Left ventricle myocardium inferior (tissue), 1 donor: ENCODE results near the gene PAX2. TPM values are rescaled to one million over a fixed set of nuclear protein-coding genes. Genes with fewer than 3 reads are reported as not detected.

Experiments
- DNase-seq: peaks from one replicate; pipeline ENCODE4 v3.0.0-alpha.2; 2020
- H3K27ac ChIP-seq: fragments of 200-600 bp; replicated peaks from 2 replicates; pipeline ENCODE4 v1.8.0; 2021
- H3K27me3 ChIP-seq: fragments of 200-600 bp; 2 replicates; pipeline ENCODE4 v1.8.0; 2021; ENCODE audit warnings: low read depth
- H3K36me3 ChIP-seq: fragments of 200-600 bp; 2 replicates; pipeline ENCODE4 v1.8.0; 2021
- H3K4me1 ChIP-seq: fragments of 200-600 bp; 2 replicates; pipeline ENCODE4 v1.8.0; 2021
- H3K4me3 ChIP-seq: fragments of 200-600 bp; 2 replicates; pipeline ENCODE4 v1.8.0; 2021; ENCODE audit warnings: mild to moderate bottlenecking, moderate library complexity
- H3K9me3 ChIP-seq: fragments of 200-600 bp; replicated peaks from 2 replicates; pipeline ENCODE4 v1.8.0; 2021
- CTCF ChIP-seq: fragments of 200-600 bp; IDR thresholded peaks from 2 replicates; pipeline ENCODE4 v1.8.0; 2021; ENCODE audit warnings: antibody characterized with exemption, mild to moderate bottlenecking, borderline replicate concordance
- intact Hi-C: fragments of 100-400 bp; cut with micrococcal nuclease; formaldehyde crosslinking; loops from one replicate; pipeline ENCODE4 v1.11.0; 2022
- total RNA-seq: library from RNA; stranded (reverse); fragmentation: NEBNext Ultra II Directional; extraction: Animal tissue kit (Norgen Biotek cat#: 25700); gene quantifications from one replicate; pipeline ENCODE4 v1.2.1, GENCODE V29; 2021
- donor health status: DM: no; HTN: yes; CAD: no; lungs with severe emphysema.

PAX2 gene
- total RNA-seq, 1 donor from 2014 or later, result not detected

- no peaks in the 10 kb centered on the region for H3K9me3 ChIP-seq
- TF ChIP-seq CTCF, result no peak
- no peak for DNase-seq
- peaks cover 100% of the 10 kb centered on the region for H3K27me3 ChIP-seq
- no peaks in the 10 kb centered on the region for H3K36me3 ChIP-seq
- H3K27ac ChIP-seq, result no peak overlapping the region
- H3K4me1 ChIP-seq, result peaks cover 26% of the 10 kb centered on the region
- intact Hi-C loops, result no loop called here
- no peak overlapping the region for H3K4me3 ChIP-seq
Observed at GRCh38 chr10:100725869-100726426, 19.4 kb upstream of the PAX2 start.

- no peak overlapping the region for H3K27ac ChIP-seq
- peaks cover 30% of the 10 kb centered on the region for H3K4me1 ChIP-seq
- no peaks in the 10 kb centered on the region for H3K36me3 ChIP-seq
- TF ChIP-seq CTCF, result no peak
- no peak for DNase-seq
- intact Hi-C loops, result no loop called here
- peaks cover 100% of the 10 kb centered on the region for H3K27me3 ChIP-seq
- H3K4me3 ChIP-seq, result no peak overlapping the region
- no peaks in the 10 kb centered on the region for H3K9me3 ChIP-seq
Observed at GRCh38 chr10:100727808-100728207, 17.6 kb upstream of the PAX2 start.

- peak; percentile 24 for TF ChIP-seq CTCF
- H3K4me3 ChIP-seq, result peak overlapping the region; percentile 49
- H3K27me3 ChIP-seq, result peaks cover 100% of the 10 kb centered on the region
Observed at GRCh38 chr10:100728928-100729861, 16.2 kb upstream of the PAX2 start.

GRCh38 chr10:100729862-100730724 lies 15.3 kb upstream of the PAX2 start:
- no peak for DNase-seq
- no peaks in the 10 kb centered on the region for H3K9me3 ChIP-seq
- peaks cover 100% of the 10 kb centered on the region for H3K27me3 ChIP-seq
- H3K4me3 ChIP-seq, result peak overlapping the region; percentile 49
- H3K27ac ChIP-seq, result no peak overlapping the region
- peaks cover 27% of the 10 kb centered on the region for H3K4me1 ChIP-seq
- no peak for TF ChIP-seq CTCF
- no peaks in the 10 kb centered on the region for H3K36me3 ChIP-seq
- intact Hi-C loops, result no loop called here

More at GRCh38 chr10:100728928-100729861, 16.2 kb upstream of the PAX2 start:
- Histone ChIP-seq H3K4me1 (peaks cover 27% of the 10 kb centered on the region), H3K27ac (no peak overlapping the region), H3K9me3 (no peaks in the 10 kb centered on the region), H3K36me3 (no peaks in the 10 kb centered on the region)
- DNase-seq, result no peak
- intact Hi-C loops, result no loop called here

GRCh38 chr10:100730725-100731406 lies 14.5 kb upstream of the PAX2 start:
- peaks cover 33% of the 10 kb centered on the region for H3K4me1 ChIP-seq
- peaks cover 100% of the 10 kb centered on the region for H3K27me3 ChIP-seq
- TF ChIP-seq CTCF, result no peak
- no peak for DNase-seq
- no peaks in the 10 kb centered on the region for H3K9me3 ChIP-seq
- intact Hi-C loops, result no loop called here
- peak overlapping the region; percentile 49 for H3K4me3 ChIP-seq
- no peak overlapping the region for H3K27ac ChIP-seq
- no peaks in the 10 kb centered on the region for H3K36me3 ChIP-seq
